Muscle of back (tissue), 11 donors: ENCODE data around the gene ZFP3. TPM values are rescaled to one million over a fixed set of nuclear protein-coding genes. Genes with fewer than 3 reads are reported as not detected.
"Not testable (repeated sequence)": the region's sequence is repeated elsewhere in the genome, so short reads cannot be mapped to it uniquely, and the experiment has no call there.

Experiments
- DNase-seq, 3 donors: peaks; one replicate each; pipeline versions ENCODE4 v3.0.0 to v3.0.0-alpha.2; 2013
- polyA plus RNA-seq, 10 donors: library from polyadenylated mRNA; unstranded; fragments of 120-200 nt; gene quantifications; one replicate each; pipeline ENCODE4 v1.2.1, GENCODE V29; 2013; ENCODE audit not compliant: insufficient read length in 10 of 10

Gene ZFP3
- polyA plus RNA-seq, 10 donors = 8.2 to 14.2 (median 10.8) TPM

GRCh38 chr17:5123343-5124124, 45.3 kb downstream of the ZFP3 start:
- DNase-seq = peak in 1 of 3 donors; percentile 30

- DNase-seq = not testable (repeated sequence)
Observed at GRCh38 chr17:5124125-5124760, 46.0 kb downstream of the ZFP3 start.

GRCh38 chr17:5124896-5125295, 46.6 kb downstream of the ZFP3 start:
- not testable (repeated sequence) for DNase-seq

- no peak for DNase-seq
Observed at GRCh38 chr17:5126719-5127488, 48.6 kb downstream of the ZFP3 start.

- no peak for DNase-seq
Observed at GRCh38 chr17:5127910-5128309, 49.6 kb downstream of the ZFP3 start.

- DNase-seq = not testable (repeated sequence)
Observed at GRCh38 chr17:5128387-5128786, 50.1 kb downstream of the ZFP3 start.

- DNase-seq = no peak
Observed at GRCh38 chr17:5128905-5129535, 50.8 kb downstream of the ZFP3 start.

- not testable (repeated sequence) for DNase-seq
Observed at GRCh38 chr17:5129770-5130169, 51.5 kb downstream of the ZFP3 start.

- not testable (repeated sequence) for DNase-seq
Observed at GRCh38 chr17:5130261-5130660, 52.0 kb downstream of the ZFP3 start.

- DNase-seq = not testable (repeated sequence)
Observed at GRCh38 chr17:5130687-5131086, 52.4 kb downstream of the ZFP3 start.

GRCh38 chr17:5131146-5131715, 53.0 kb downstream of the ZFP3 start:
- no peak for DNase-seq

GRCh38 chr17:5131799-5132502, 53.7 kb downstream of the ZFP3 start:
- not testable (repeated sequence) for DNase-seq

- DNase-seq = not testable (repeated sequence)
Observed at GRCh38 chr17:5132503-5133225, 54.4 kb downstream of the ZFP3 start.

- DNase-seq = no peak
Observed at GRCh38 chr17:5133311-5133710, 55.0 kb downstream of the ZFP3 start.

GRCh38 chr17:5133961-5134360, 55.7 kb downstream of the ZFP3 start:
- not testable (repeated sequence) for DNase-seq

- not testable (repeated sequence) for DNase-seq
Observed at GRCh38 chr17:5134571-5134970, 56.3 kb downstream of the ZFP3 start.

- DNase-seq = not testable (repeated sequence)
Observed at GRCh38 chr17:5135131-5135712, 57.0 kb downstream of the ZFP3 start.

GRCh38 chr17:5135726-5136579, 57.7 kb downstream of the ZFP3 start:
- DNase-seq = no peak
